NCI-H2227 treated with DMSO at 0.1 percent for 48 hours (cell line): Measurements from ENCODE around the gene HPN.
"Not testable (repeated sequence)": the region's sequence is repeated elsewhere in the genome, so short reads cannot be mapped to it uniquely, and the experiment has no call there.

Experiments used
- DNase-seq: peaks from one replicate; lab custom pipeline; 2025; lab: John Stamatoyannopoulos, UW

Gene HPN

GRCh38 chr19:35084509-35084762 lies 42.9 kb downstream of the HPN start:
- DNase-seq: no peak

DNA sequence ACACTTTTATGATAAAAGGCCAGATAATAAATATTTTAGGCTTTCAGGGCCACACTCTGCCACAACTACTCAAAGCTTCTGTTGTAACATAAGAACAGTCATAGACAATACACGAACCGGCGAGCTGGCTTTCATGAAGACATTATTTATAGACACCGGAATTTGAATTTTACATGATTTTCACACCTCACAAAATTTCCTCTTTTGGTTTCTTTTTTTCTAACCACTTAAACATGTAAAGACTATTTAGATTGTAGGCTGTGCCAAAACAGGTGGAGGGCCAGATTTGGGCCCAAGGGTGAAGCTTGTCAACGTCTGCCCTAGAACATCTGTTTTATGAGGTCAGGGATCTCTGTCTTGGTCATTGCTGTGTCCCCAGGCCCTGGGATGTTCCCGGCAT lies 44.4 kb downstream of the HPN start:
- DNase-seq: no peak

DNA sequence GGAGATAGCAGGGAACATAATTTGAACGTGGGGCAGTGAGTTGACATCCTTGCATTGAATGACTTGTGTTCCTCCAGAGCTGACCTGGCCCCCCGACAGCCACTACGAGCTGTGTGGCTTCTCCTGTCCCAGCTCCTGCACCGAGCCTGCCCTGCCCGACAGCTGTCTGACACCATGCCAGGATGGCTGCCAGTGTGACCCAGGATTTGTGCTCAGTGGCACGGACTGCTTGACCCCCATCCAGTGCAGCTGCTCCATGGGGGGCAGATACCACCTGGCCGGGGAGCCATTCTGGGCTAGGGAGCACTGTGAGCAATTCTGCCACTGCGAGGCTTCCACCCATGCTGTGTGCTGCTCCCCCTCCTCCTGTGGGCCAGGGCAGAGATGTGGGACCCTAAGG lies 44.9 kb downstream of the HPN start:
- DNase-seq: no peak

DNA sequence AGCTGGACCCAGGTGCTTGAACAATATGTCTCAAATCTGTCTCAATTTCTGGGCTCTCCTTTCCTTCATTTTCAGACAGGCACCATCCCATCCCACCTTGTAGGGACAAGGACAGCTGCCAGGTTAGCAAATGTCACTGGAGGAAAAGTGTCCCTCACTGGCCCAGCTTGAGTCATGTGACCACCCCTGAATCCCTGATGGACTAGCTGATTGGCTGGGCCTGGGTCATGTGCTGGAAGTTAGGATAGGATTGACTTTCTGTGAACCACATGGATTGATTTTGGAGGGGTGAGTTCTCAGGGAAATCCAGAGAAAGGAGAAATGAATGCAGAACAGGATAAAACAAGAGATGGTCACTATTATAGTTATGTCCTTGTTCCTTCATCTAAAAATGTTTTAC lies 45.9 kb downstream of the HPN start:
- no peak for DNase-seq

DNA sequence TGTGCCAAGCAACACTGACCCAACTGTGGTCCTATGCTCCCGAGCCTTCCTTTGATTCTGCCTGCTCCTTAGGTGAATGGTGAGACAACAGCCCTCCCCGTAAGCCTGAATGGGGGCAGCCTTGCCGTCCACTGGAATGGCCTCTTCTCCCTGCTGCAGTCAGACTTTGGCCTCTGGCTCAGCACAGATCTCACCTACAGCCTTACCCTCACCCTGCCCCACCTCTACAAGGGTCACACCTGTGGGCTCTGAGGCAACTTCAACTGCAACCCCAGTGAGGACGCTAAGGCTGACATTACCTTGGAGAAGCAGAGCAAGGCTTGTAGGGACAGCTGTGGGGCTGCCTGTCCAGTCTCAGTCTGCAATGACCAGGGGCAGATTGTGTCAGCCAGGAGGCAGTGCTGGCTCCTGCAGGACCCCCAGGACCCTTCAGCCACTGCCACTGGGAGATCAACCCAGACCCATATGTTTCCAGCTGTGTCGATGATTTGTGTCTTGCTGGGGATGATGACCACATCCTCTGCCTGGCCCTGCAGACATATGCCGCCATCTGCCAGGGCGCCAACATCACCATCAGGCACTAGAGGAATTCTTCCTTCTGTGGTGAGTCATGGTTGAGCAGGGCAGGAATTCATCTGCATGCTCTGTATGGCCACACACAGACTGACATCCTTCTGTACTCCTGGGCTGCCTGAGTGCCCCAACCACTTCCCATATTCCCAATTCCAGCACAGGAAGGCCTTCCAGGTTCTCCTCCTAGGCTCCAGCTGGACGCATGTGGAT lies 46.8 kb downstream of the HPN start:
- no peak for DNase-seq

DNA sequence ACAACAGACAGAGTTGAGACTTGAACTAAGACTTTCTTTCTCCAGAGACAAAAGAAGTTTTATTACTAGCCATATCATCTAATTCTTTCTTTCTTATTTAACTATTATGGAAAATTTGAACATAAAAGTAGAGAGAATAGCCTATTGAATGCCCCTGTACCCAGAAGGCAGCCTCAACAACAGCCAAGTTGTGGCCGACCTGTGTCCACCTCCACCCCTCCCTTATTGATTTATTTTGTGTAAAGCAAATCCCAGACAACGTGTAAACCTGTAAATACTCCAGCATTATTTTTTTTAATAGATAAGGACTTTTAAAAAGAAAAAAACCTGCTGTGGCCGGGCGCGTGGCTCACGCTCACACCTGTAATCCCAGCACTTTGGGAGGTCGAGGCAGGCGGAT lies 48.0 kb downstream of the HPN start:
- no peak for DNase-seq

GRCh38 chr19:35090160-35090505 lies 48.6 kb downstream of the HPN start:
- no peak for DNase-seq

DNA sequence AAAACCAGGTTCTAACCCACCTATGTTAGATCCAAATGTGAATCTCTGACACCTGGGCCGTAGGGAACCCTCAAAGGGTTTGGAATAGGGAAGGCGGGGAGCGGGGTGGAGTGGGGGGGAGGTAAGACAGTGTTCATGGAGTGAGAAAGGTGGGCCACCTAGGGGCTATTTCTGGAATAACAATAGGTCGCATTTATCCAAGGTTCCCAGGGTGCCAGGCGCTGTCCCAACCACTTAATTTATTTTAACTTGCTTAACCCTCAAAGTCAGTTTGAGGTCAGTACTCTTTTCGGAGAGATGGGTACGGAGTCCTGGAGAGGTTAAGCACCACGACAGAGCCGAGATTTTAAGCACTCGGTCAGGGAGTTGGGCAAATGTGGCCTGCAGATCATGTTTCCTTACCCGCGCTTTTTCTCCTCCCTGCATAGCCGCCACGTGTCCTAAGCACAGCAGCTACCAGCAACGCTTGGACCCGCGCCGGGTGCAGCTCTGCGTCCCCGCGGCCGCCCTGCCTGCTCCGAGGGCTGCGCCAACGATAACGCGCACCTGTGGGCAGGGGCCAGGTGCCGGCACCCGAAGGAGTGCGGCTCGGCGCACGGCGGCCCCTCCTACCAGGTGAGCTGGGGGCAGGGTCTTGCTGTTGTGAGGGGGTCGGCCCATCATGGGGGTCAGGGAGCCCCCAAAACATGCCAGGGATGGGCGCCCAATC lies 49.1 kb downstream of the HPN start:
- peak; percentile 70 for DNase-seq

GRCh38 chr19:35093430-35093829 lies 51.9 kb downstream of the HPN start:
- peak; percentile 32 for DNase-seq

GRCh38 chr19:35093941-35094647 lies 52.6 kb downstream of the HPN start:
- no peak for DNase-seq

DNA sequence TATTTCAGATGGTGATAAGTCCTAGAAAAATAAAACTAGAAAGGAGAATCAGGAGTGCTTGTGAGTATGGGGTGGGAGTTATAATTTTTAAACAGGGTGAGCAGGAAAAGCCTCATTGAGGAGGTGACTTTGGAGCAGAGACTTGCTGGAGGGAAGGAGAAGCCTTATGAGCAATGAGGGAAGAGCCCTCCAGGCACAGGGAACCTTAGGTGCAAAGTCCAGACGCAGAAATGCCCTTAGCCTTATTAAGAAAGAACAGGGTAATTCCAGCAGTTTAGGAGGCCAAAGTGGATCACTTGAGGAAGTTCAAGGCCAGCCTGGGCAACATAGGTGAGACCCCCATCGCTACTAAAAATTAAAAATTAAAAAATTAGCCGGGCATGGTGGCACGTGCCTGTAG lies 53.1 kb downstream of the HPN start:
- DNase-seq: no peak

DNA sequence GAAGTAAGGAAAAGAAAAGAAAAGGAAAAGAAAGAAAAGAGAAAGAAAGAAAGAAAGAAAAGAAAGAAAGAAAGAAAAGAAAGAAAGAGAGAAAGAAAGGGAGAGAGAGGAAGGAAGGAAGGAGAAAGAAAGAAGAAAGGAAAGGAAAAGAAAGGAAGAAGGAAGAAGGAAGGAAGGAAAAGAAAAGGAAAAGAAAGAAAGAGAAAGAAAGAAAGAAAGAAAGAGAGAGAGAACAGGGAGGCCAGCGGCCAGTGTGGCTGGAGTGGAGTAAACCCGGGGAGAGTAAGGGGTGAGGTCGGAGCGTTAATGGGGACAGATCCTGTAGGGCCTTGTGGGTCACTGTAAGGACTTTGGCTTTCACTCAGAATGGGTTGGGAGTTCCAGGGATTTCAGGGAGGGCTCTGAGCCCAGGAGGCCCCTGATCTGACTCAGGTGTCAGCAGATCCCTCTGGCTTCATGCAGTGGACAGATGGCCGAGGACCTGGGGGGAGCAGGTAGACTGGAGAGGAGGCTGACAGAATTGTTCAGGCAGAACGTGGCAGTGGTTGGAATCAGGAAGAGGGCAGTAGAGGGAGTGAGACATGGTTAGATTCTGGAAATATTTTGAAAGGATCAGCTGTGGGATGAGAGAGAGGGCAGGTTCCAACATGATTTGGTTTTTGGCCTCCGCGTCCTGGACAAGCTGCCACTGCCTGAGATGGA lies 54.3 kb downstream of the HPN start:
- DNase-seq: no peak

- no peak for DNase-seq
These were observed 57.0 kb downstream of the HPN start for GRCh38 chr19:35098413-35099049.

DNA sequence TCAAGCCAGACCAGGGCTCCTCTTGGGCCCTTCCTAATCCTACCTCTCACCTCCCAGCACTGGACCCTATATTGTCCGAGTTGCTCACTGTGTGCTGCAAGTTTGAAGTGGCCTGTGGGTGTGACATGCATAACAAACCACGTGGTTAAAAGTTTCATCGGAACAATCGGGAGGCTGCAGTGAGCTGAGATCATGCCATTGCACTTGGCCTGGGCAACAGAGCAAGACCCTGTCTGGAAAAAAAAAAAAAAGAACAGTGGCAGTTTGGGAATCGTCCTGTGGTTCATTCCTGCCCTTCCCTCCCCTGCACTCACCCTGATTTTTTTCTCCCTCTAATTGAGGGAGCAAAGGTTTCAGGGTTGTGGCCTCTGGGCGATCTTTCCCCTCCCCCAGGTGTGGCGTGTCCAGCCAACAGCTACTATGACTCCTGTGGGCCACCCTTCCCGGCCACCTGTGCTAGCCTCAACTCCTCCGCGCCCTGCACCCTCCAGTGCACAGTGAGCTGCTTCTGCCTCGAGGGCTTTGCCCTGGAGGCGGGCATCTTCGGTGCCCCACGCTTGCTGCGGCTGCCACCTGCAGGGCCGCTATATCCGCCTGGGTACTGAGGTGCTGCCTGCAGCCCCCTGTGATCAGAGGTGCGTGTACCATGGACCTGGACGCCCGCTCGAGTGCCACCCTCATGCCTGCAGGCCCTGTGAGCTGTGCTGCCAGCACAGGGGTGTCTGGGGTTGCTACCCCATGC lies 57.8 kb downstream of the HPN start:
- DNase-seq: no peak

DNA sequence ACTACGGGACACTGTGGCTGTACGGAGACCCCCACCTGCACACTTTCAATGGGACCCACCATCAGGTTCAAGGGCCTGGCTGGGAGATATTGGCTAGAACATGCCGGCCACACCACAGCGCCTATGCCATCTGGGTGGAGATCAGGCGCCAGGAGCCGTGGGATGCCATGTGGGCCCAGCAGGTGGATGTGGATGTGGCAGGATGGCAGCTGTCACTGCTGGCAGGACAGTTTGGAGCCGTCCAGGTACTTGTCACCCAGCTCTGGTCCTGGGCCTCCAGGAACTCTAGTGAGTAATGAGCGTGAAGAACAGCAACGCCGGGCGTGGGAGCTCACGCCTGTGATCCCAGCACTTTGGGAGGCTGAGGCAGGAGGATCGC lies 58.4 kb downstream of the HPN start:
- no peak for DNase-seq

DNA sequence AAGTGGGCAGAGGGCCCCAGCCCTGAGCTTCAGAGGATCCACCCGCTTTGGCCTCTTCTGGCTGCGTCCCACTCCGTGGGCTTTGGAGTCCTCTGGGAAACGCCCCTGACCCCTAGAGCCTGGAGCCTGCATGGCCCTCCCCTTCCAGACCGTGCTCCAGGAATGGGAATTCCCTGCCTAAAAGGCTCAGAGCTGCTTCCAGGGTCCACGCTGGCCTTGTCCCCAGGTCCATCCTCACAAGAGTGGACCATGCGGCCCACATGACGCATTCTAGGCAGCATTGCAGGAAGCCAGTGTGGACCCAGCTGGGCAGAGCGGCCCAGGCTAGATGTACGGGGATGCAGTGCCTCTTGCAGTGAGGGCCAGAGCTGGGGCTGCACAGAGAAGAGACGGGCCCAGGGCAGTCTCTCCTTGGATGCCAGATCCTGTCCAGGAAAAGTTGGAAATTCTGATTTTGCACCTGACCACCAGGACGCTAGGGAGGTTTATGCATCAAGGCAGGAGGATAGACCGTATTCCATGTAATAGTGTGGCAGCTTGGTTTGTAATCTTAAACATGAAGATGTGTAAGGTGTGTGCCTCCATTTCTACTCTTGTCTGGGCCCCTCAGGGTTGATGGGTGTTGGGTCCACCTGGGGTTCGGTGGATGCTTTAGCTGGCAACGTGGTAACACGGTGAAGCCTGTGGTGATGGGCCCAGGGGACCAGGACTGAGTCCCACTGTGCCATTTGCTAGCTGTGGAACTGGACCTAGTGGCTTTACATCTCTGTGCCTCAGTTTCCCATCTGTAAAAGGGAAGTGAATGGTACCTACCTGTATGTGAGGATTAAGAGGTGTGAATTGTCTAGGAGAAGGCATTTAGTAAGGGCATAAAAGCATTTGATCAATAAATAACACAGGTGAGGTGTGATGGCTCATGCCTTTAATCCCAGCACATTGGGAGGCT lies 59.3 kb downstream of the HPN start:
- DNase-seq: no peak

DNA sequence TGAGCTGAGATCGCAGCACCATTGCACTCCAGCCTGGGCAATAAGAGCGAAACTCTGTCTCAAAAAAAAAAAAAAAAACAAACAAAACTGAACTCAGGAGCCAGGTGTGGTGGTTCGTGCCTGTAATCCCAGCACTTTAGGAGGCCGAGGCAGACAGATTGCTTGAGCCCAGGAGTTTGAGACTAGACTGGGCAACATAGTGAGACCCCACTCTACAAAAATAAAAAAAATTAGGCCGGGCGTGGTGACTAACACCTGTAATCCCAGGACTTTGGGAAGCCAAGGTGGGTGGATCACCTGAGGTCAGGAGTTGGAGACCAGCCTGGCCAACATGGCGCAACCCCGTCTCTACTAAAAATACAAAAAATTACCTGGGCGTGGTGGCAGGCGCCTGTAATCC lies 60.4 kb downstream of the HPN start:
- not testable (repeated sequence) for DNase-seq

DNA sequence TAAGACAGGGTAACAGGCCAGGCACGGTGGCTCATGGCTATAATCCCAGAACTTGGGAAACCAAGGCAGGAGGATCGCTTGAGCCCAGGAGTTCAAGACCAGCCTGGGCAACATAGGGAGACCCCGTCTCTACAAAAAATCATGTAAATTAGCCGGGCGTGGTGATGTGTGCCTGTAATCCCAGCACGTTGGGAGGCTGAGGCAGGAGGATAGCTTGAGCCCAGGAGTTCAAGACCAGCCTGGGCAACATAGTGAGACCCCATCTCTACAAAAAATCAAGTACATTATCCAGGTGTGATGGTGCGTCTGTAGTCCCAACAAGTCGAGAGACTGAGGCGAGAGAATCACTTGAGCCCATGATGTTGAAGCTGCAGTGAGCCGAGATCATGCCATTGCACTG lies 62.1 kb downstream of the HPN start:
- DNase-seq: not testable (repeated sequence)

DNA sequence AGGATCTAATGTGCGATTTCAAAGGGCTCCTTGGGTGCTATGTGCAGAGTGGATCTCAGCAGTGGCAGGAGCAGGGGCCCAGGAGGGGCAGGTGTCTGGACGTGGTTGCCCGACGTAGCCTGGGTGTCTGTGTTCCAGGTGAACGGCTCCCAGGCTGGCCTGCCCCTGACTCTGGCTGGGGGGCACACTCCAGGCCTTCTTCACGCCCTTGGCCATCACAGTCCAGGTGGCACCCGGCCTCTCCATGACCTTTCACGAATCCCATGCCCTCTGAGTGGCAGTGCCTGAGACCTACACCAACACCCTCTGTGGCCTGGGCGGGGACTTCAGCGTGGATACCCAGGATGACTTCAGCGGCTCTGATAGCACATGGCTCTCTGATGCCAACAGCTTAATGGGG lies 62.8 kb downstream of the HPN start:
- no peak for DNase-seq

DNA sequence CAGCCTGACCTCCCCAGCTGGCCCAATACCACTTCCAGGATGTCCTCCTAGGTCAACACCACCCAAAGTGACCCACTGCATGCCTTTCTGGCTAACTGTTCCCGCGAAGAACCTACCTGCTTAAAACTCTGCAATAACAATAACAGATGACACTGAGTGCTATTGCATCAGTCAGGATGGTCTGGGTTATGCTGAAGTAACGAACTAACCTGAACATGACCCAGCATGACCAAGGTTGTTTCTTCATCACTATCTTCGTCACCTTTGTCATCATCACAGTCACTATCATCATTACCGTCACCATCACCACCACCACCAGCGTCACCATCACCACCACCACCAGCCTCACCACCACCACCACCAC lies 63.5 kb downstream of the HPN start:
- DNase-seq: no peak
